ENCODE data around the gene ITGA1. TPM values are rescaled to one million over a fixed set of nuclear protein-coding genes. Genes with fewer than 3 reads are reported as not detected.

Gene ITGA1
- total RNA-seq, 1 donor from 2014 or later, result 9.1 TPM

DNA sequence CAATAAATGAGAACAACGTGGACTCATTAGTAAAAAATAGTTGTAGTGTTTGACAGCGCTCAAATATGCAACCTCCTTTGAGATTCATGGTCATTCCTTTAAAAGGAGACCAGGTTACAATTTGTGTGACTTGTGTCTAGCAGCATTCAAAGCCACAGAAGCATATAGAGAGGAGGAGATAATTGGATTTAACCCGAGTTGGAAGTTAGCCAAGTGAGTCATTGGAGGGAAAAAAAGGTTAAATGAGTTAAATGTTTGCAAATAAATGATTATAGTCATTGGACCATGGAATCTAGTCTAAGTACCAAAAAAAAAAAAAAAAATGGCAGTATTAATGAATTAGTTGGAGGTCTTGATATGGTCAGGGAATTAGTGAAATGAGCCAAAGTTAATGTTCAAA, 90.9 kb downstream of the ITGA1 start:
- H3K9me3 Mint-ChIP-seq, result no peaks in the 10 kb centered on the region
- no peaks in the 10 kb centered on the region for H3K36me3 Mint-ChIP-seq
- H3K27me3 Mint-ChIP-seq (ENCODE audit: low read depth), result no peaks in the 10 kb centered on the region
- H3K27ac Mint-ChIP-seq, result no peak overlapping the region
- DNase-seq (ENCODE audit: low spot score in 2 of 2, unreplicated experiment in 2 of 2), result no peak
- TF ChIP-seq CTCF (IDR thresholded peaks at IDR 0.05; ENCODE audit: unreplicated experiment), result no peak
- H3K4me1 Mint-ChIP-seq, result peaks cover 20% of the 10 kb centered on the region
- H3K4me3 Mint-ChIP-seq, result no peak overlapping the region

DNA sequence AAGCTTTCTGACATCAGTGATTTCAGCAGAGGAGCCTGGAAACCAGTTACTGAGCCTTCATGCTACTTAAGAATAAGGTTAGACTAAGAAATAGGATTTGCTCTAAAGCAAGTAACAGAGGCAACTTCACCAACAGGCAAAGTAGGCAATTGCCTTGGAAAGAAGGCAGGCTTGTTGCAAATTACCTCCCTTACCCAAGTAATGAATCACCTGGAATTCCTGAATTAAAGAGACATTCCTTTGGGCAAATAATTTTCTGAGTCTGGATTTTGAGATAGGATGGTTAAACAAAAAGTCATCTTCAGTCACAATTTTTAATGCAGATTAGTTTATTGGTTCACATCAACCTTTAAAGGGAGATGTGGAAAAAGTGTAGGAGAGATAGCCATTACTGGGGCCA, 92.8 kb downstream of the ITGA1 start:
- Mint-ChIP-seq H3K9me3 (no peaks in the 10 kb centered on the region), H3K4me1 (peaks cover 24% of the 10 kb centered on the region), H3K36me3 (no peaks in the 10 kb centered on the region), H3K27me3 (ENCODE audit: low read depth) (no peaks in the 10 kb centered on the region), H3K4me3 (no peak overlapping the region), H3K27ac (no peak overlapping the region)
- DNase-seq (ENCODE audit: low spot score in 2 of 2, unreplicated experiment in 2 of 2), result no peak
- TF ChIP-seq CTCF (IDR thresholded peaks at IDR 0.05; ENCODE audit: unreplicated experiment), result no peak

DNA sequence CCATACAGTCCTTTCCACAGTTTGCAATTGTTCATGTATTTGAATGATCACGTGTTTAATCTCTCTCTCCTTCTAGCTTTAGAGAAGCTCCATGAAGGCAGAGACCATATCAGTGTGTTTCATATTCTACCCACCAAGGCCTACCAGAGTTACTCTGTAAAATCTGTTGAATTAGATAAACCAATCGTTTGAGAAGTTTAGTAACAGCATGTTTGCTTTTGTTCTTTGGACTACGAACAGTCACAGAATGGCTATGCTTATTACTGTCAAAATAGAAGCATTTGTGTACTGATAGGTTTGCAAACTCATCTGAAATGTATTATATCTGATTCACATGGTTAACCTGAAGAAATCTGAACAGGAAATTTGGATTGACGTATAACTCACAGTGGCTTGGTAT, 93.8 kb downstream of the ITGA1 start:
- H3K27ac Mint-ChIP-seq, result no peak overlapping the region
- peaks cover 21% of the 10 kb centered on the region for H3K4me1 Mint-ChIP-seq
- no peaks in the 10 kb centered on the region for H3K27me3 Mint-ChIP-seq (ENCODE audit: low read depth)
- H3K9me3 Mint-ChIP-seq, result no peaks in the 10 kb centered on the region
- TF ChIP-seq CTCF (IDR thresholded peaks at IDR 0.05; ENCODE audit: unreplicated experiment), result no peak
- H3K4me3 Mint-ChIP-seq, result no peak overlapping the region
- no peaks in the 10 kb centered on the region for H3K36me3 Mint-ChIP-seq
- DNase-seq (ENCODE audit: low spot score in 2 of 2, unreplicated experiment in 2 of 2), result no peak

DNA sequence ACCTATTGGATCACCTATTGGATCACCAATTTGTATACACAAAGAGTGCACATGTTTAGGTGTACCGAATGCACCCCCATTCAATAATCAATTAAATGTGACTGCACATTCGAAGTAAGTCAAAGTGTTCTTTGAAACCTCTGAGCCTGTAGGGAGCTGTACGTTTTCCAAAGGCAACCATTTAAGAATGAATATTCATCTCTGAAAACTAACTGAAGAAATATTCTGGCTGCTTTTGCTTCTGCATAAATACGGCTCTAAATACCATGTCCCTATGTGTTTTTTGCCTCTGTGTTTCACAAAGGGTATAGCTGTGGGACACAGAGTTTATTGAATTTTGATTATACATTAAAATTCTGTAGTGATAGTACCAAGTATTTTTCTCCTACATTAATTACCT, 95.4 kb downstream of the ITGA1 start:
- Mint-ChIP-seq H3K4me3 (no peak overlapping the region), H3K36me3 (no peaks in the 10 kb centered on the region), H3K27me3 (ENCODE audit: low read depth) (no peaks in the 10 kb centered on the region), H3K4me1 (peaks cover 22% of the 10 kb centered on the region), H3K9me3 (no peaks in the 10 kb centered on the region), H3K27ac (no peak overlapping the region)
- no peak for DNase-seq (ENCODE audit: low spot score in 2 of 2, unreplicated experiment in 2 of 2)
- no peak for TF ChIP-seq CTCF (IDR thresholded peaks at IDR 0.05; ENCODE audit: unreplicated experiment)

DNA sequence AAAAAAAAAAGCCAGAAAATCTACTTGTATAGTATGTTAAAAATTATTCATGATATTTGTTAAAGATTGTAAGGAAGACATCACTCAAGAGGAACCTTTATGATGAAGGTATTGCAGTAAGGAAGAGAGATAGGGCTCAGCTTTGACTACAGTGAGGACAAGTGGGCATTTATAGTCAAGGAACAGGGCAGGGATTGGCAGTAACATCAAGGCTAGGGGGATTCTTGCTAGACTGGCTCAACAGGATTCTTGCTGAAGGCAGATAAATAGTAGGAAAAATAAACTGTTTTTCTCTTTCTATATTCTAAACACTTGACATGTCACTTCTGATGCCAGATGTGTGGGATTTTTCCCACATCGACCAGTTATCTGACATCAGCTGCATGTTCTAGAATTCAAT, 96.7 kb downstream of the ITGA1 start:
- peaks cover 15% of the 10 kb centered on the region for H3K4me1 Mint-ChIP-seq
- H3K27ac Mint-ChIP-seq, result no peak overlapping the region
- no peaks in the 10 kb centered on the region for H3K9me3 Mint-ChIP-seq
- H3K4me3 Mint-ChIP-seq, result no peak overlapping the region
- no peak for DNase-seq (ENCODE audit: low spot score in 2 of 2, unreplicated experiment in 2 of 2)
- no peaks in the 10 kb centered on the region for H3K36me3 Mint-ChIP-seq
- no peaks in the 10 kb centered on the region for H3K27me3 Mint-ChIP-seq (ENCODE audit: low read depth)
- TF ChIP-seq CTCF (IDR thresholded peaks at IDR 0.05; ENCODE audit: unreplicated experiment), result no peak

DNA sequence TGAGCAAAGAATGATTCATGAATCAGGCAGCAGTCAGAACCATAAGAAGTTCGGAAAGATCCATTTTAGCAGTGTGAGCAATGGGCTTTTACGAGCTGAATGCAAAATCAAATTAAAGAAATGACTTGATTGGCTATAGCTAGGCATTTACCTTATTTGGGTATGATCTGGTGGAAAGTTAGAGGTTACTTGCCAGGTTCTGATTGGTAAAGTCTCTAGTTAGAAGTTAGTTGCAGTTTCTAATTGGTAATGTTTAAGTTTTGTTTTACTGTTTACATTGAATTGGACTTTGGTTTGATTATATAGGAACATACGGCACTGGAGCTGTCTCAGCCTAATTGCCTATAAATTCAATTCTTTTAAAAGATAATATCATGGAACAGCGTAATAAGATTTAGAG, 97.9 kb downstream of the ITGA1 start:
- no peak overlapping the region for H3K27ac Mint-ChIP-seq
- no peak for DNase-seq (ENCODE audit: low spot score in 2 of 2, unreplicated experiment in 2 of 2)
- H3K36me3 Mint-ChIP-seq, result no peaks in the 10 kb centered on the region
- H3K4me1 Mint-ChIP-seq, result peaks cover 15% of the 10 kb centered on the region
- no peaks in the 10 kb centered on the region for H3K9me3 Mint-ChIP-seq
- H3K4me3 Mint-ChIP-seq, result no peak overlapping the region
- TF ChIP-seq CTCF (IDR thresholded peaks at IDR 0.05; ENCODE audit: unreplicated experiment), result no peak
- H3K27me3 Mint-ChIP-seq (ENCODE audit: low read depth), result no peaks in the 10 kb centered on the region
